ENCODE data around the gene STX11.

The STX11 gene

DNA sequence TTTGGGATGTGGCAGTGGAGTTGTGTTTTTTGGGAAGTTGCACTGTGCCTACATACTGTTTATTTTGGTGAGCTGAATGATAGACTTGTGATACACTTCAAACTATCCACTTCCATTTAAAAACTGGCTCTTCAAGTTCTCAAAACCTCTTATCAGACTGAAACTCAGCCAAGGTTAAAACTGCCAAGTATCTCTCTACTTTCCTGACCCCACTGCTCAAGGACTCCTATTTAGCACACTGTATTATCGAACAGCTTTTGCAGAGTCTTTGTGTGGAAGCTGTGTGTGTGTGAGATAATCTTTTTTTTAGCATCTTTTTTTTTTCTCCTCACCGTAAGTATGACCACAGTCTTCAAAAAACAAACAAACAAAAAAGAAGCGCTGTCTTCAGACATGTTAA is 21.1 kb downstream of the STX11 start:
- TF ChIP-seq CTCF (IDR thresholded peaks at IDR 0.05; ENCODE audit: low read depth, low read length) (no peak), EZH2phosphoT487 (IDR thresholded peaks at IDR 0.05; ENCODE audit: low read depth) (no peak)
- H2AFZ ChIP-seq (ENCODE audit: low read depth, low read length), result no peak overlapping the region
- no peaks in the 10 kb centered on the region for H3K36me3 ChIP-seq (replicated peaks; ENCODE audit: low read depth, low read length)
- H4K20me1 ChIP-seq (ENCODE audit: insufficient read depth, low read length), result no peaks in the 10 kb centered on the region
- H3K4me3 ChIP-seq (ENCODE audit: low read length), result no peak overlapping the region
- H3K4me2 ChIP-seq (ENCODE audit: low read length), result no peak overlapping the region
- H3K79me2 ChIP-seq (ENCODE audit: low read length), result no peaks in the 10 kb centered on the region
- no peaks in the 10 kb centered on the region for H3K27me3 ChIP-seq (ENCODE audit: low read depth, low read length)
- H3K9me3 ChIP-seq (ENCODE audit: insufficient read depth, low read length), result no peaks in the 10 kb centered on the region
- no peak overlapping the region for H3K9ac ChIP-seq (ENCODE audit: low read length)
- H3K4me1 ChIP-seq (ENCODE audit: low read length), result peaks cover 6% of the 10 kb centered on the region
- H3K27ac ChIP-seq (ENCODE audit: low read length), result no peak overlapping the region

DNA sequence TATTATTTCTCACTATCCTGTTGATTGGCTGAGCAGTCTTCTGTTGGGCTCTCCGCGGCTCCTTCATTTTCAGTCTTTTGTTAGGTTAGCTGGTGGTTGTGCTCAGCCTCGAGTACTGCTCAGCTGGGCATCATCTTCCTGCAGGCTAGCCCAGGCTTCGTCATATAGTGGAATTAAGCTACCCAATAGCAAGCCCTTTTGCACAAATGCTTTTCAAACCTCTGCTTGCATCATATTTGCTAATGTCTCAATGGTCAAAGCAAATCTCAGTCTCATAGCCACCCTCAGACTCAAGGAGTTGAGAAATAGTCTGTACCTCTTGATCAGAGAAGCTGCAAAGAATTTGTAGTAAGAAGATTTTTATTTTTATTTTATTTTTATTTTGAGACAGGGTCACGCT is 23.7 kb downstream of the STX11 start:
- TF ChIP-seq EZH2phosphoT487 (IDR thresholded peaks at IDR 0.05; ENCODE audit: low read depth) (no peak), CTCF (IDR thresholded peaks at IDR 0.05; ENCODE audit: low read depth, low read length) (no peak)
- Histone ChIP-seq H4K20me1 (ENCODE audit: insufficient read depth, low read length) (no peaks in the 10 kb centered on the region), H3K27ac (ENCODE audit: low read length) (no peak overlapping the region), H3K9me3 (ENCODE audit: insufficient read depth, low read length) (no peaks in the 10 kb centered on the region), H3K4me2 (ENCODE audit: low read length) (no peak overlapping the region), H3K4me1 (ENCODE audit: low read length) (peaks cover 6% of the 10 kb centered on the region), H3K9ac (ENCODE audit: low read length) (no peak overlapping the region), H3K4me3 (ENCODE audit: low read length) (no peak overlapping the region), H3K36me3 (replicated peaks; ENCODE audit: low read depth, low read length) (no peaks in the 10 kb centered on the region), H3K27me3 (ENCODE audit: low read depth, low read length) (no peaks in the 10 kb centered on the region), H3K79me2 (ENCODE audit: low read length) (no peaks in the 10 kb centered on the region), H2AFZ (ENCODE audit: low read depth, low read length) (no peak overlapping the region)

GRCh38 chr6:144176043-144176442 is 25.7 kb downstream of the STX11 start:
- Histone ChIP-seq H3K4me3 (ENCODE audit: low read length) (no peak overlapping the region), H3K36me3 (replicated peaks; ENCODE audit: low read depth, low read length) (no peaks in the 10 kb centered on the region), H2AFZ (ENCODE audit: low read depth, low read length) (no peak overlapping the region), H3K4me2 (ENCODE audit: low read length) (no peak overlapping the region), H3K4me1 (ENCODE audit: low read length) (peaks cover 11% of the 10 kb centered on the region), H3K9me3 (ENCODE audit: insufficient read depth, low read length) (no peaks in the 10 kb centered on the region), H3K27ac (ENCODE audit: low read length) (no peak overlapping the region), H3K27me3 (ENCODE audit: low read depth, low read length) (no peaks in the 10 kb centered on the region), H3K79me2 (ENCODE audit: low read length) (no peaks in the 10 kb centered on the region), H3K9ac (ENCODE audit: low read length) (no peak overlapping the region), H4K20me1 (ENCODE audit: insufficient read depth, low read length) (no peaks in the 10 kb centered on the region)
- no peak for TF ChIP-seq CTCF (IDR thresholded peaks at IDR 0.05; ENCODE audit: low read depth, low read length)
- TF ChIP-seq EZH2phosphoT487 (IDR thresholded peaks at IDR 0.05; ENCODE audit: low read depth), result no peak

DNA sequence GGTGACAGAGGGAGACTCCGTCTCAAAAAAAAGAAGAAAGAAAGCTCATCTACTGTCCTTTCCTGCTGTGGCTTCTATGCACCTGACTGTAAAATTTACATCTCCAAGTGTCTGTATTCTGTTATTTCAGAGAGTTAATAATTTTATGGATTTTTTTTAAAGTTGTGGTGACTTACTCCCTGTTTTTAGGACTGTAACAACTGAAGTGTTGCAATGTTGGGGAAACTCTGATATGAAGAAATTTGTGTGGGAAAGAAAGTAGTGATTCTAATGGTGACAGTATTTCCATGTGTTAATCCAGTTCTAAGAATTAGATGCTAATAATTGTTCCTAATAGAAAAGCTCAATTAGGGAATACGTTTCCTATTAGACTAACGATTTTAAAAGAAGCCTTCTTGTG is 27.4 kb downstream of the STX11 start:
- H3K4me1 ChIP-seq (ENCODE audit: low read length), result peaks cover 11% of the 10 kb centered on the region
- H3K4me3 ChIP-seq (ENCODE audit: low read length), result no peak overlapping the region
- no peak overlapping the region for H3K4me2 ChIP-seq (ENCODE audit: low read length)
- H3K27me3 ChIP-seq (ENCODE audit: low read depth, low read length), result no peaks in the 10 kb centered on the region
- no peaks in the 10 kb centered on the region for H3K36me3 ChIP-seq (replicated peaks; ENCODE audit: low read depth, low read length)
- no peaks in the 10 kb centered on the region for H4K20me1 ChIP-seq (ENCODE audit: insufficient read depth, low read length)
- H2AFZ ChIP-seq (ENCODE audit: low read depth, low read length), result no peak overlapping the region
- H3K9me3 ChIP-seq (ENCODE audit: insufficient read depth, low read length), result no peaks in the 10 kb centered on the region
- no peaks in the 10 kb centered on the region for H3K79me2 ChIP-seq (ENCODE audit: low read length)
- no peak overlapping the region for H3K9ac ChIP-seq (ENCODE audit: low read length)
- TF ChIP-seq CTCF (IDR thresholded peaks at IDR 0.05; ENCODE audit: low read depth, low read length) (no peak), EZH2phosphoT487 (IDR thresholded peaks at IDR 0.05; ENCODE audit: low read depth) (no peak)
- no peak overlapping the region for H3K27ac ChIP-seq (ENCODE audit: low read length)

All from OCI-LY3 (cell line).